Osteoblast (primary cell): Measurements from ENCODE around the gene CCDC6. TPM values are rescaled to one million over a fixed set of nuclear protein-coding genes. Genes with fewer than 3 reads are reported as not detected.
"Not testable (repeated sequence)": the region's sequence is repeated elsewhere in the genome, so short reads cannot be mapped to it uniquely, and the experiment has no call there.

Experiments
- DNase-seq: peaks from one replicate; pipeline ENCODE4 v3.0.0; 2011; ENCODE audit warnings: low spot score, mixed read lengths; ENCODE audit not compliant: insufficient read length; ENCODE audit errors: missing footprints
- H2AFZ ChIP-seq: 2 replicates; pipeline ENCODE4 v1.6.0; 2011; ENCODE audit warnings: mild to moderate bottlenecking, low read length
- H3K27ac ChIP-seq: 2 replicates; pipeline ENCODE4 v1.5.1; 2011; ENCODE audit warnings: mild to moderate bottlenecking, low read depth, low read length, moderate library complexity
- H3K27me3 ChIP-seq: 2 replicates; pipeline ENCODE4 v1.6.0; 2012; ENCODE audit warnings: mild to moderate bottlenecking, control low read depth, inconsistent platforms, low read length, moderate library complexity; ENCODE audit not compliant: insufficient read depth
- H3K36me3 ChIP-seq: 2 replicates; pipeline ENCODE4 v1.5.1; 2011; ENCODE audit warnings: mild to moderate bottlenecking, low read length, control low read depth, moderate library complexity; ENCODE audit not compliant: insufficient read depth
- H3K4me1 ChIP-seq: 2 replicates; pipeline ENCODE4 v1.5.1; 2011; ENCODE audit warnings: mild to moderate bottlenecking, low read length, control low read depth, moderate library complexity; ENCODE audit not compliant: insufficient read depth
- H3K4me2 ChIP-seq: 2 replicates; pipeline ENCODE4 v1.6.0; 2011; ENCODE audit warnings: mild to moderate bottlenecking, low read length; ENCODE audit not compliant: insufficient read depth
- H3K4me3 ChIP-seq: fragments of 200-600 bp; sonication (generic); 3 replicates; pipeline ENCODE4 v1.5.1; 2012; ENCODE audit warnings: mild to moderate bottlenecking, low read length, inconsistent platforms; ENCODE audit not compliant: insufficient read depth
- H3K79me2 ChIP-seq: 2 replicates; pipeline ENCODE4 v1.6.0; 2012; ENCODE audit warnings: mild to moderate bottlenecking, low read length, control low read depth, inconsistent platforms; ENCODE audit not compliant: insufficient read depth
- H3K9me3 ChIP-seq: 2 replicates; pipeline ENCODE4 v1.5.1; 2011; ENCODE audit warnings: low read depth, low read length, control low read depth
- H4K20me1 ChIP-seq: 2 replicates; pipeline ENCODE4 v1.6.0; 2012; ENCODE audit warnings: mild to moderate bottlenecking, low read length, control low read depth; ENCODE audit not compliant: insufficient read depth
- total RNA-seq: library from RNA; depleted of rRNA; stranded (reverse); fragments of >200 nt; gene quantifications from 2 replicates; pipeline ENCODE4 v1.2.3, GENCODE V29; 2012
- TF ChIP-seq, protein P1 (sequence below): IDR thresholded peaks from 2 replicates; pipeline ENCODE4 v1.5.1; 2011; ENCODE audit warnings: mild to moderate bottlenecking, low read depth, low read length, moderate library complexity; ENCODE audit errors: extremely low read depth

CCDC6 gene
- total RNA-seq, 1 donor, result 51.8 TPM

DNA sequence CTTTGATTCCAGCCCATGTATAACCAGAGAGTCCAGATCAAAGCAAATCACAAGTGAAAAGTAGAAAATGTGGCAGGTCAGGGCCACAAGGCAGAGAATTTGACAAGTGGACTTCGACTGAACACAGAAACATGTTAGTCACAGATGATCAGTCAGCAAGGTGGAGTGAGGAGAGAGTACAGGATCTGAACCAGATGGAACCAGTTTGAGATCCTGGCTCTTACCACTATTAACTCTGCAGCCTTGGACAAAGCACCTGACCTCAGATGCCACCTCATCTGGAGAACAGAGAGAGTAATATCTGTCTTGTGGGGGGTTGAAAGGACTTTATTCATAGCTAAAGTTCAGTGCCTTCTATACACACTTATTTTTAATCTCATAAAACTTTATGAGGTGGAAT lies 157.5 kb downstream of the CCDC6 start:
- H2AFZ ChIP-seq, result no peak overlapping the region
- H3K36me3 ChIP-seq, result no peaks in the 10 kb centered on the region
- TF ChIP-seq, protein P1, sequence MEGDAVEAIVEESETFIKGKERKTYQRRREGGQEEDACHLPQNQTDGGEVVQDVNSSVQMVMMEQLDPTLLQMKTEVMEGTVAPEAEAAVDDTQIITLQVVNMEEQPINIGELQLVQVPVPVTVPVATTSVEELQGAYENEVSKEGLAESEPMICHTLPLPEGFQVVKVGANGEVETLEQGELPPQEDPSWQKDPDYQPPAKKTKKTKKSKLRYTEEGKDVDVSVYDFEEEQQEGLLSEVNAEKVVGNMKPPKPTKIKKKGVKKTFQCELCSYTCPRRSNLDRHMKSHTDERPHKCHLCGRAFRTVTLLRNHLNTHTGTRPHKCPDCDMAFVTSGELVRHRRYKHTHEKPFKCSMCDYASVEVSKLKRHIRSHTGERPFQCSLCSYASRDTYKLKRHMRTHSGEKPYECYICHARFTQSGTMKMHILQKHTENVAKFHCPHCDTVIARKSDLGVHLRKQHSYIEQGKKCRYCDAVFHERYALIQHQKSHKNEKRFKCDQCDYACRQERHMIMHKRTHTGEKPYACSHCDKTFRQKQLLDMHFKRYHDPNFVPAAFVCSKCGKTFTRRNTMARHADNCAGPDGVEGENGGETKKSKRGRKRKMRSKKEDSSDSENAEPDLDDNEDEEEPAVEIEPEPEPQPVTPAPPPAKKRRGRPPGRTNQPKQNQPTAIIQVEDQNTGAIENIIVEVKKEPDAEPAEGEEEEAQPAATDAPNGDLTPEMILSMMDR, result no peak
- H3K4me1 ChIP-seq, result no peaks in the 10 kb centered on the region
- H4K20me1 ChIP-seq, result no peaks in the 10 kb centered on the region
- no peak for DNase-seq
- no peaks in the 10 kb centered on the region for H3K9me3 ChIP-seq
- H3K4me2 ChIP-seq, result no peak overlapping the region
- no peak overlapping the region for H3K27ac ChIP-seq
- no peaks in the 10 kb centered on the region for H3K79me2 ChIP-seq
- H3K4me3 ChIP-seq, result no peak overlapping the region
- H3K27me3 ChIP-seq, result no peaks in the 10 kb centered on the region

DNA sequence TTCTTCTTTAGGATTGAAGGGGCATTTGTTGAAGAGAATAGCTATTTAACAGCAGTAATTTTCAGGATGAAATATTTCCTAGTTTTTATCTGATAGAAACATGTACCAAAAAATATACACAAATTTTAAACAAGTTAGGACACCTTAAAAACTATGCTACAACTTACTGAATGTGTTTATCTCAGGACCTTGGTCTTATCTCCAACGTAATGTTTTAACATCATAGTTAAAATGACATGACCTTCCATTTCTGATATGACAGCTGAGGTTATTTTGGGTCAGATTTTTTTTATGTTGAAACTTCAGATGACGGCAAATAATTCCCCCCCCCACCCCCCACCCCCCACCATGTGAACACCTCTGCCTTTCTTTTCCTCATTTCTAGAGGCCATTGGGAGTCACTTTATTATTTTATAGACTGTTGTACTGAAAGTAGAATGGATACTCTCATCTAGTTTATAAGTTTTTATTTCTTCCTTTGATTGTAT lies 161.1 kb downstream of the CCDC6 start:
- Histone ChIP-seq H3K4me2 (no peak overlapping the region), H3K36me3 (no peaks in the 10 kb centered on the region), H2AFZ (no peak overlapping the region), H3K4me3 (no peak overlapping the region), H3K79me2 (no peaks in the 10 kb centered on the region), H3K27me3 (no peaks in the 10 kb centered on the region), H3K4me1 (no peaks in the 10 kb centered on the region), H3K9me3 (no peaks in the 10 kb centered on the region), H4K20me1 (no peaks in the 10 kb centered on the region), H3K27ac (no peak overlapping the region)
- DNase-seq, result no peak
- TF ChIP-seq, protein P1, result no peak

DNA sequence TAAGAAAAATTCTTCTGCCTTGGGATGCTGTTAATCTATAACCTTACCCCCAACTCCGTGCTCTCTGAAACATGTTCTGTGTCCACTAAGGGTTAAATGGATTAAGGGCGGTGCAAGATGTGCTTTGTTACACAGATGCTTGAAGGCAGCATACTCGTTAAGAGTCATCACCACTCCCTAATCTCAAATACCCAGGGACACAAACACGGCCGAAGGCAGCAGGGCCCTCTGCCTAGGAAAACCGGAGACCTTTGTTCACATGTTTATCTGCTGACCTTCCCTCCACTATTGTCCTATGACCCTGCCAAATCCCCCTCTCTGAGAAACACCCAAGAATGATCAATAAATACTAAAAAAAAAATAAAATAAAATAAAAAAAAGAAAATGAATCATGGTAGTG lies 161.6 kb downstream of the CCDC6 start:
- H3K36me3 ChIP-seq, H3K4me3 ChIP-seq, H3K4me1 ChIP-seq, H3K9me3 ChIP-seq, H3K4me2 ChIP-seq, H3K27me3 ChIP-seq, H4K20me1 ChIP-seq, H3K79me2 ChIP-seq, H3K27ac ChIP-seq, H2AFZ ChIP-seq, DNase-seq: not testable (repeated sequence)

DNA sequence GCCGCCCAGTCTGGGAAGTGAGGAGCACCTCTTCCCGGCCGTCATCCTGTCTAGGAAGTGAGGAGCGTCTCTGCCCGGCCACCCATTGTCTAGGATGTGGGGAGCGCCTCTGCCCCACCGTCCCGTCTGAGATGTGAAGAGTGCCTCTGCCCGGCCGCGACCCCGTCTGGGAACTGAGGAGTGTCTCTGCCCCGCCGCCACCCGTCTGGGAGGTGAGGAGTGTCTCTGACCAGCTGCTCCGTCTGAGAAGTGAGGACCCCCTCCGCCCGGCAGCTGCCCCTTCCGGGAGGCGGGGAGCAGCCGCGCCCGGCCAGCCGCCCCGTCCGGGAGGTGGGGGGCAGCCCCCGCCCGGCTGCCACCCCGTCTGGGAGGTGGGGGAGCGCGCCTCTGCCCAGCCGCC lies 162.2 kb downstream of the CCDC6 start:
- H3K4me3 ChIP-seq, H3K9me3 ChIP-seq, DNase-seq, H3K27me3 ChIP-seq, H3K4me1 ChIP-seq, H3K79me2 ChIP-seq, H3K27ac ChIP-seq, H4K20me1 ChIP-seq, H2AFZ ChIP-seq, H3K4me2 ChIP-seq, H3K36me3 ChIP-seq: not testable (repeated sequence)

DNA sequence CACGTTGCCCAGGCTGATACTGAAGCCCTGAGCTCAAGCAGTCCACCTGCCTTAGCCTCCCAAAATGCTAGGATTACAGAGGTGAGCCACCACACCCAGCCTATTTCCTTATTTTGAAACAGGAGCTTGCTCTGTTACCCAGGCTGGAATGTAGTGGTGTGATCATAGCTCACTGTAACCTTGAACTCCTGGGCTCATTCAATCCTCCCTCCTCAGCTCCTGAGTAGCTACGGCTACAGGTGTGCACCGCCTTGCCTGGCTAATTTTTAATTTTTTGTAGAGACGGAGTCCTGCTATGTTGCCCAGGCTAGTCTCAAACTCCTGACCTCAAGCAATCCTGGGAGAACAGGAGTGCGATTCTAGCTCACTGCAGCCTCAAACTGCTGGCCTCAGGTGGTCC lies 164.8 kb downstream of the CCDC6 start:
- TF ChIP-seq, protein P1, result no peak
- no peaks in the 10 kb centered on the region for H3K9me3 ChIP-seq
- H3K27ac ChIP-seq, result no peak overlapping the region
- DNase-seq, result no peak
- H4K20me1 ChIP-seq, result no peaks in the 10 kb centered on the region
- H3K4me2 ChIP-seq, result no peak overlapping the region
- H3K4me1 ChIP-seq, result no peaks in the 10 kb centered on the region
- no peak overlapping the region for H2AFZ ChIP-seq
- no peak overlapping the region for H3K4me3 ChIP-seq
- H3K27me3 ChIP-seq, result peaks cover 3% of the 10 kb centered on the region
- no peaks in the 10 kb centered on the region for H3K79me2 ChIP-seq
- no peaks in the 10 kb centered on the region for H3K36me3 ChIP-seq
